T-helper 2 cell treated with Interferon-gamma antibody and Interleukin-4, amounts not matched to agents 100 ng/mL and 5 ng/mL, for 36 hours (primary cell): ENCODE results near the gene MMP2. TPM values are rescaled to one million over a fixed set of nuclear protein-coding genes. Genes with fewer than 3 reads are reported as not detected.

Source experiments
- intact Hi-C: fragments of 100-400 bp; cut with micrococcal nuclease; formaldehyde crosslinking; loops from one replicate; pipeline ENCODE4 v1.15.1; 2023
- total RNA-seq: library from RNA; stranded (reverse); gene quantifications from 2 replicates; pipeline ENCODE4 v1.2.3, GENCODE V29; 2022

The MMP2 gene
- total RNA-seq, 1 donor from 2014 or later: not detected

- intact Hi-C loops: no loop called here
Measured at GRCh38 chr16:55510185-55510805, 31.3 kb downstream of the MMP2 start.

- intact Hi-C loops: no loop called here
Measured at GRCh38 chr16:55512941-55513340, 33.9 kb downstream of the MMP2 start.

- intact Hi-C loops: no loop called here
Measured at GRCh38 chr16:55513616-55514015, 34.6 kb downstream of the MMP2 start.

GRCh38 chr16:55515111-55515510 is 36.1 kb downstream of the MMP2 start:
- intact Hi-C loops: no loop called here

- intact Hi-C loops: no loop called here
Measured at GRCh38 chr16:55521792-55522191, 42.8 kb downstream of the MMP2 start.

GRCh38 chr16:55526441-55526840 is 47.4 kb downstream of the MMP2 start:
- intact Hi-C loops: no loop called here

GRCh38 chr16:55527885-55528284 is 48.9 kb downstream of the MMP2 start:
- intact Hi-C loops: no loop called here

GRCh38 chr16:55529018-55529417 is 50.0 kb downstream of the MMP2 start:
- intact Hi-C loops: no loop called here

- intact Hi-C loops: no loop called here
Measured at GRCh38 chr16:55530316-55530856, 51.4 kb downstream of the MMP2 start.

GRCh38 chr16:55532227-55532626 is 53.2 kb downstream of the MMP2 start:
- intact Hi-C loops: no loop called here

GRCh38 chr16:55534756-55535155 is 55.8 kb downstream of the MMP2 start:
- intact Hi-C loops: no loop called here

- intact Hi-C loops: no loop called here
Measured at GRCh38 chr16:55539049-55539448, 60.1 kb downstream of the MMP2 start.

- intact Hi-C loops: no loop called here
Measured at GRCh38 chr16:55539488-55539887, 60.5 kb downstream of the MMP2 start.

GRCh38 chr16:55540221-55540620 is 61.2 kb downstream of the MMP2 start:
- intact Hi-C loops: no loop called here

GRCh38 chr16:55542459-55543082 is 63.6 kb downstream of the MMP2 start:
- intact Hi-C loops: loop anchor here (1.0 to 2.0 kb wide), 2 partner anchors 77 to 158 kb away; no protein-coding TSS in a partner anchor

- intact Hi-C loops: loop anchor here (1.0 to 2.0 kb wide), 2 partner anchors 78 to 157 kb away; no protein-coding TSS in a partner anchor
Measured at GRCh38 chr16:55543472-55543871, 64.5 kb downstream of the MMP2 start.

GRCh38 chr16:55552621-55553020 is 73.6 kb downstream of the MMP2 start:
- intact Hi-C loops: no loop called here

- intact Hi-C loops: no loop called here
Measured at GRCh38 chr16:55555436-55555835, 76.4 kb downstream of the MMP2 start.

Other genes starting within 250 kb of the MMP2 start
- gene IRX6, start 155.0 kb upstream of the MMP2 start, total RNA-seq: not detected in 2 replicates
- gene LPCAT2, start 29.9 kb downstream of the MMP2 start, total RNA-seq: 8.2 and 12.5 TPM in 2 replicates
- gene CAPNS2, start 87.5 kb downstream of the MMP2 start, total RNA-seq: 0.25 and 0.27 TPM in 2 replicates
- not detected in 2 replicates for gene SLC6A2, start 176.8 kb downstream of the MMP2 start, total RNA-seq